CD4-positive, alpha-beta T cell (primary cell): ENCODE results near the gene LANCL1. TPM values are rescaled to one million over a fixed set of nuclear protein-coding genes. Genes with fewer than 3 reads are reported as not detected.

Source experiments
- ATAC-seq: fragments of 200-7000 bp; cut with Tn5 transposase; one replicate; pipeline ENCODE4 v1.10.0; 2022; ENCODE audit warnings: mild to moderate bottlenecking; ENCODE audit not compliant: poor library complexity
- CTCF ChIA-PET: fragments of 350-600 bp; sonication (Branson Sonifier 250); formaldehyde crosslinking; loops from one replicate; lab custom pipeline; 2021; ENCODE audit warnings: antibody characterized with exemption, inconsistent platforms; lab: Charles Lee
- POLR2A ChIA-PET: fragments of 350-600 bp; sonication (Branson Sonifier 250); formaldehyde crosslinking; loops from one replicate; lab custom pipeline; 2021; ENCODE audit warnings: antibody characterized with exemption, inconsistent platforms; lab: Charles Lee
- DNase-seq, 14 experiments: peaks; one replicate each; pipeline ENCODE4 v3.0.0-alpha.2; 2013 to 2020; ENCODE audit warnings: mixed read lengths in 2 of 14
- H3K27ac ChIP-seq, 2 donors: one replicate each; pipeline versions ENCODE4 v1.5.1 to v1.7.0; 2013; ENCODE audit warnings: low read length in 2 of 2, low read depth in 1 of 2, mild to moderate bottlenecking in 1 of 2
- H3K27me3 ChIP-seq, 2 experiments: 1 replicate in 1 of 2; 2 replicates in 1 of 2; pipeline versions ENCODE4 v1.6.1 to v1.7.0; 2013; ENCODE audit warnings: low read length in 2 of 2, control low read depth in 1 of 2, mild to moderate bottlenecking in 1 of 2, moderate library complexity in 1 of 2; ENCODE audit not compliant: insufficient read depth in 2 of 2, control insufficient read depth in 1 of 2
- H3K36me3 ChIP-seq: one replicate; pipeline ENCODE4 v1.6.1; 2013; ENCODE audit warnings: low read length, control low read depth; ENCODE audit not compliant: insufficient read depth
- H3K4me1 ChIP-seq: one replicate; pipeline ENCODE4 v1.6.1; 2013; ENCODE audit warnings: low read length, control low read depth; ENCODE audit not compliant: insufficient read depth
- H3K4me3 ChIP-seq: one replicate; pipeline ENCODE4 v1.5.1; 2013; ENCODE audit warnings: mild to moderate bottlenecking, low read length, moderate library complexity
- H3K9me3 ChIP-seq, 2 experiments: 1 replicate in 1 of 2; 2 replicates in 1 of 2; pipeline versions ENCODE4 v1.6.1 to v1.7.0; 2013; ENCODE audit warnings: low read length in 2 of 2, mild to moderate bottlenecking in 2 of 2, control low read depth in 1 of 2, moderate library complexity in 1 of 2; ENCODE audit not compliant: control insufficient read depth in 1 of 2, insufficient read depth in 1 of 2
- H3K27ac Mint-ChIP-seq: one replicate; pipeline ENCODE4 v1.8.0; 2020; ENCODE audit warnings: mixed read lengths
- H3K27me3 Mint-ChIP-seq: one replicate; pipeline ENCODE4 v1.8.0; 2021; ENCODE audit warnings: mixed read lengths
- H3K36me3 Mint-ChIP-seq: one replicate; pipeline ENCODE4 v1.8.0; 2021; ENCODE audit warnings: low read depth, mixed read lengths
- H3K4me1 Mint-ChIP-seq: one replicate; pipeline ENCODE4 v1.8.0; 2021; ENCODE audit warnings: low read depth, mixed read lengths
- H3K4me3 Mint-ChIP-seq: one replicate; pipeline ENCODE4 v1.8.0; 2020; ENCODE audit warnings: mild to moderate bottlenecking, mixed read lengths
- H3K9me3 Mint-ChIP-seq: one replicate; pipeline ENCODE4 v1.8.0; 2020; ENCODE audit warnings: mixed read lengths
- CTCF ChIP-seq: fragments of 200-600 bp; IDR thresholded peaks from one replicate; pipeline ENCODE4 v1.8.0; 2022; ENCODE audit warnings: antibody characterized with exemption, mild to moderate bottlenecking
- intact Hi-C, 2 experiments: fragments of 100-400 bp; cut with DNase I in 1 of 2; cut with micrococcal nuclease in 1 of 2; formaldehyde crosslinking; loops; one replicate each; pipeline versions ENCODE4 v1.15.1 to v1.9.0; 2023 to 2025; cut with DNase I, micrococcal nuclease
- total RNA-seq, 174 experiments: library from RNA in 2 of 174; stranded (reverse) in 2 of 174; gene quantifications; one replicate each; pipeline ENCODE4 v1.2.3 and lab custom pipeline; 2021 to 2026

The LANCL1 gene
- total RNA-seq, 2 experiments from 2014 or later = 22.4 to 23.3 TPM

- Histone ChIP-seq H3K27ac (no peak overlapping the region), H3K27me3 (no peaks in the 10 kb centered on the region), H3K4me3 (no peak overlapping the region), H3K9me3 (peaks cover 4 to 26% of the 10 kb centered on the region in 2 experiments), H3K4me1 (no peaks in the 10 kb centered on the region), H3K36me3 (no peaks in the 10 kb centered on the region)
- Mint-ChIP-seq H3K27me3 (peaks cover 14% of the 10 kb centered on the region), H3K36me3 (peaks cover 15% of the 10 kb centered on the region), H3K9me3 (peaks cover 13% of the 10 kb centered on the region), H3K4me3 (no peak overlapping the region), H3K4me1 (no peaks in the 10 kb centered on the region), H3K27ac (no peak overlapping the region)
- no peak for TF ChIP-seq CTCF
- no peak for ATAC-seq
- no peak for DNase-seq
- CTCF ChIA-PET = no interaction called here
- intact Hi-C loops = no loop called here
- POLR2A ChIA-PET = no interaction called here
These were observed 54.2 kb downstream of the LANCL1 start for GRCh38 chr2:210422366-210422765.

GRCh38 chr2:210421916-210422315, 54.6 kb downstream of the LANCL1 start:
- Histone ChIP-seq H3K4me1 (no peaks in the 10 kb centered on the region), H3K4me3 (no peak overlapping the region), H3K27ac (no peak overlapping the region), H3K36me3 (no peaks in the 10 kb centered on the region), H3K27me3 (peaks cover 0 to 2% of the 10 kb centered on the region in 2 experiments), H3K9me3 (peaks cover 6 to 22% of the 10 kb centered on the region in 2 experiments)
- Mint-ChIP-seq H3K4me3 (no peak overlapping the region), H3K36me3 (peaks cover 10% of the 10 kb centered on the region), H3K27ac (no peak overlapping the region), H3K27me3 (peaks cover 14% of the 10 kb centered on the region), H3K9me3 (peaks cover 13% of the 10 kb centered on the region), H3K4me1 (no peaks in the 10 kb centered on the region)
- no peak for TF ChIP-seq CTCF
- no peak for ATAC-seq
- ChIA-PET POLR2A (no interaction called here), CTCF (interaction anchor here (1.8 kb wide), 1 partner anchor 81 kb away, joined by 3 read pairs; no protein-coding TSS in a partner anchor)
- no peak for DNase-seq
- intact Hi-C loops = no loop called here

GRCh38 chr2:210412660-210413059, 63.9 kb downstream of the LANCL1 start:
- no peaks in the 10 kb centered on the region for H3K4me1 Mint-ChIP-seq
- peaks cover 3% of the 10 kb centered on the region for H3K27me3 Mint-ChIP-seq
- POLR2A ChIA-PET = no interaction called here

More at GRCh38 chr2:210412660-210413059, 63.9 kb downstream of the LANCL1 start:
- Mint-ChIP-seq H3K27ac (no peak overlapping the region), H3K9me3 (no peaks in the 10 kb centered on the region), H3K36me3 (no peaks in the 10 kb centered on the region), H3K4me3 (no peak overlapping the region)
- peaks cover 0 to 7% of the 10 kb centered on the region in 2 experiments for H3K27me3 ChIP-seq
- H3K4me3 ChIP-seq = no peak overlapping the region
- ATAC-seq (no peak), DNase-seq (no peak)
- H3K4me1 ChIP-seq = no peaks in the 10 kb centered on the region
- no peaks in the 10 kb centered on the region for H3K36me3 ChIP-seq
- no peak for TF ChIP-seq CTCF
- intact Hi-C loops = no loop called here
- CTCF ChIA-PET = no interaction called here
- H3K27ac ChIP-seq = no peak overlapping the region
- peaks cover 0 to 5% of the 10 kb centered on the region in 2 experiments for H3K9me3 ChIP-seq
